SK-N-SH treated with all-trans-retinoic acid at 6 μM for 48 hours (cell line): ENCODE data around the gene GLP2R.

Source experiments
- ISL1 ChIP-seq: fragments of 250-450 bp; sonication (Bioruptor Pico); IDR thresholded peaks from 2 replicates; pipeline ENCODE4 v2.1.2; 2022; ENCODE audit warnings: mild to moderate bottlenecking, moderate library complexity
- PATZ1 ChIP-seq: fragments of 250-450 bp; sonication (Bioruptor Pico); IDR thresholded peaks from 2 replicates; pipeline ENCODE4 v1.8.0; 2020; ENCODE audit warnings: mild to moderate bottlenecking, moderate library complexity, borderline replicate concordance
- RARB ChIP-seq: fragments of 250-450 bp; sonication (Bioruptor Pico); IDR thresholded peaks from 2 replicates; pipeline ENCODE4 v1.8.0; 2021; ENCODE audit warnings: mild to moderate bottlenecking, moderate library complexity
- ZFP30 ChIP-seq: fragments of 450-650 bp; formaldehyde crosslinking; IDR thresholded peaks from 2 replicates; pipeline ENCODE4 v1.5.0; 2022; ENCODE audit warnings: mild to moderate bottlenecking, moderate library complexity
- ZNF565 ChIP-seq: fragments of 450-650 bp; formaldehyde crosslinking; conservative IDR thresholded peaks from 2 replicates; pipeline ENCODE4 v1.5.0; 2020; ENCODE audit warnings: low read depth, mild to moderate bottlenecking, moderate library complexity
- ZNF8 ChIP-seq: fragments of 450-650 bp; formaldehyde crosslinking; IDR thresholded peaks from 2 replicates; pipeline ENCODE4 v1.5.0; 2020; ENCODE audit warnings: mild to moderate bottlenecking, moderate library complexity

GRCh38 chr17:9802294-9802693, 23.4 kb upstream of the GLP2R start:
- TF ChIP-seq ZNF565 (no peak), PATZ1 (CRISPR knock-in tag) (no peak), RARB (CRISPR knock-in tag) (no peak), ZNF8 (no peak), ISL1 (CRISPR knock-in tag) (no peak), ZFP30 (CRISPR knock-in tag) (no peak)
